SW480 (cell line): ENCODE measurements around the gene IPO9.
"Not testable (repeated sequence)": the region's sequence is repeated elsewhere in the genome, so short reads cannot be mapped to it uniquely, and the experiment has no call there.

Experiments used
- DNase-seq: peaks from one replicate; pipeline ENCODE4 v3.0.0-alpha.2; 2016; ENCODE audit warnings: low spot score

Gene IPO9

DNA sequence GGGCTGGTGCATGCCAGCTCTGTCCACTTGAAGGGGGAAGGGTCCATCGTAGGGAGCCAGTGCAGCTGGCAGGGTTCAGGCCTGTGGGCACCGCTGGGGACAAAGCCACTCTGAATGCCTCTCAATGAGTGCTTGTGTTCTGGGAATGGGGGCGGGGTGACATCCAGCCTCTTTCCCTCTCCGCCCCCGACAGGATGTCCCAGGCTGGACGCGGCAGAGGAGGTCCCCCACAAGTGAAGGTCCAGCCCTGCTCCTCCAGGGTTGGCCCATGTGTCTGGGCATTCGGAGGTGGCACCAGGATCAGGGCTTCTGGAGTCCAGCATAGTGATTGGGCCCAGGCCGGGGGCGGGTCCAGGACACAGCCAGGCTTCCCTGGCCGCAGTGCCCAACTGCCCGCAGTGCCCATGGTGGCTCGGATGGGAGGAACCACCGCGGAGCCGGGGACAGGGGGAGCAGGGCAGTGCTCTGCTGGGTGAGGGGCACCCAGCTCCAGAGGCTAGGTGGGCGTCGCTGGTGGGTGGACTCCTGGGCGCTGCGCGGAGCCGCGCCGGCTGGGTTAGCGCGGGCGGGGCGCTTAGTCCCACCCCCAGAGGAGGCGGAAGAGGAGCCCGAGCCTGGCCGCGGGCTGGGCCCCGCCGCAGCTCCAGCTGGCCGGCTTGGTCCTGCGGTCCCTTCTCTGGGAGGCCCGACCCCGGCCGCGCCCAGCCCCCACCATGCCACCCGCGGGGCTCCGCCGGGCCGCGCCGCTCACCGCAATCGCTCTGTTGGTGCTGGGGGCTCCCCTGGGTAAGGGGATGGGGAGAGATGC is 59.5 kb downstream of the IPO9 start, which contains the start of gene SHISA4:
Gene SHISA4, plus strand, starts transcription at position 617 of the 808 bp plus-strand sequence. Its CDS starts 97 bp downstream, at position 714.
- DNase-seq = peak; percentile 63

GRCh38 chr1:201889090-201889968 is 60.4 kb downstream of the IPO9 start:
- DNase-seq = no peak

DNA sequence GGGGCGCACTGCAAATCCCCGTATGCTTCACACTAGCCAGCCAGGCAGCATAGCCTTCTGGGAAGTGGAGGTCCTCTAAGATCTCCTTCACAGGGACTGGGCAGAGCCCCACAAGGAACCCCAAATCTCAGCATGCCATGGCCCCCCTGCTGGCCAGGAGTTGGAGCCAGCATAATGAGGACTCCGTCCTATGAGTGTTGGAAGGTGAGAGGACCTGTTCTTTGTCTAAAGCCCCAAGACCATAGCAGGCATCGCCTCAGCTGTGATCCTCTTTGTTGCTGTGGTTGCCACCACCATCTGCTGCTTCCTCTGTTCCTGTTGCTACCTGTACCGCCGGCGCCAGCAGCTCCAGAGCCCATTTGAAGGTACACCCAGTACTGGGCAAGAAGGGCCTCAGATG is 61.3 kb downstream of the IPO9 start:
- no peak for DNase-seq

- no peak for DNase-seq
Observed at GRCh38 chr1:201890806-201891450, 62.0 kb downstream of the IPO9 start.

DNA sequence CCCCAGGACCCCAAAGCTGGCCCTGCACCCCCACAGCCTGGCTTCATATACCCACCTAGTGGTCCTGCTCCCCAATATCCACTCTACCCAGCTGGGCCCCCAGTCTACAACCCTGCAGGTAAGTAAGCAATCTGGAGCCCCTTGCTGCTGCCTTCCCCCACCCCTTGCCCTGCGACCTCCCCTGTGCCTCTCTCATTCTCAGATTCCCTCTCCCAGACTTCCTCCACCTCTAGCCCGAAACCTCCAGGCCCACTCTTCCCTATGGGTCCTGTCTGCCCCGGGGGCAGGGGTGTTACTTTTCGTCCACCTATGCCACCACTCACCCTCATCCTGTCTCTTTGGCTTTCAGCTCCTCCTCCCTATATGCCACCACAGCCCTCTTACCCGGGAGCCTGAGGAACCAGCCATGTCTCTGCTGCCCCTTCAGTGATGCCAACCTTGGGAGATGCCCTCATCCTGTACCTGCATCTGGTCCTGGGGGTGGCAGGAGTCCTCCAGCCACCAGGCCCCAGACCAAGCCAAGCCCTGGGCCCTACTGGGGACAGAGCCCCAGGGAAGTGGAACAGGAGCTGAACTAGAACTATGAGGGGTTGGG is 62.6 kb downstream of the IPO9 start:
- no peak for DNase-seq

DNA sequence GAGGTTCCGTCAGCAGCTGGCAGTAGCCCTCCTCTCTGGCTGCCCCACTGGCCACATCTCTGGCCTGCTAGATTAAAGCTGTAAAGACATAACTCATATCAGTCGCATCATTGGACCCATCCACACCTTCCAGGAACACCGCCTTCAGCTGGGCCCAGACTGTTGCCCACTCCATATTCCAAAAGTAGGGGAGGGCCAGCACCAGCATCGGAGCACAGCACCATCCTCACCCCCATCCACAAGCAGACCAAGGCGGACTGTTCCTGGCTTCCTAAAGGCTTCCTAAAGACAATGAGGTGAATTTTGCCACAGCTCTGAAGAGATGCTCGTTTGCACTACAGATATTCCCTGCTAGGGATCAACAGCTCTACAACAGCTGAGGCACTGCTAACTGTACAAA is 63.3 kb downstream of the IPO9 start:
- DNase-seq = no peak

DNA sequence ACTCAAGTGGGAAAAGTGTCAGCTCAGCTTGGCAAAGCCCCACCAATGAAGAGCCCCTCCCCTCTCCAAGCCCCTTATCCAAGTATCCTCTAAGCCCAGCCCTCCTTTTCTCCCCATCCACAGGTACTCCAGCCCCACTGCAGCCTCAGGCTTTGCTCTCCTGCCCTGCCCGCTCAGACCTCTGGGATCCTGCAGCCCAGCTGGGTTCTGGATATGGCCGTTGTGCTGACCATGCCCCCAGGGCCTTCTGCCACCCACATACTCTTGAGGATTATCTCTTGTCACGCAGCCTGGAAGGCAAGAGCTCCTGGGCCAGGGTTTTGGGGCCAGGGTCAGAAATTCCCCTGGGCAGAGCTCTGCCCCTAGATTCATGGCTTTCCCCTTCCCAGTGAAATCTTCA is 64.5 kb downstream of the IPO9 start:
- DNase-seq = no peak

GRCh38 chr1:201894343-201895119 is 65.6 kb downstream of the IPO9 start:
- no peak for DNase-seq

GRCh38 chr1:201895120-201895665 is 66.2 kb downstream of the IPO9 start:
- DNase-seq = no peak

DNA sequence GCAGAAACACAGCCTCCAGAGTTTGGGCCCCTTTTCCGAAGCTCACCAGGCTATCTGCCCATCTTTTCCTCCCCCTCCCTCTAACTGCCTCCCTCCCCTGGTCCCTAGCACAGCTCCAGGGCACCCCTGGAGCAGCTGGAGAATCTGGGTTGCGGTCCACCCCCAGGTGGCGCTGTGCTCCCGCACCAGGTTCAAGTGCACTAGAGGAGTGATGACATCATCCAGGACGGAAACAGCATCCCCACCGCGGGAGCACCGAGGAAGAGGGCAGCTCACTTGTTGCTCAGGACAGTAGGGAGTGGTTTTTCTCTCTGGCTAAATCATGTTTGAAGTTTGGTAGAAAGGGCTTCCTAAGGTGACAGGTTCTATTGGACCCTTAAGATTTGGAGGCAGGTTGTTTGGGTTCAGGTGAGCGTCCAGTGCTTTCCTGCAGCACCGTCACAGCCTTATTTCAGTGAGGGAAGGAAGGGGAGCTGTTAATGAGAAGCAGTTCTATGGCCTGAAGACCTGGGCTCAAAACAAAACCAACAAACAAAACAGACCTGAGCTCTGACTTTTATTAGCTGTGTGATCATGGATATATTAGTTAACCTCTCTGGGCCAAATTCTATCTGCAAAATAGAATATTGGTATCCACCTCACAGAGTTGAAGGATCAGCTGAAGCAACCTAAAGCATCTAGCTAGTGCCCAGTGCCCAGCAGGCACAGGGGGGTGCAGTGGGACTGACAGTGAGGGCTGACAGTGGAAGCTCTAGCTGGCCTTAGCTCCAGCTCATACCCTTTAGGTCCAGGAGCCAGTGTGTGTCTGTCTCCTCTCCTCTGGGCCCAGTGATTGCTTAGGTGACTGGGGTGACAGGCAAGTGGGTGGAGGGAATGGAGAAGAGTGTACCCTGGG is 67.2 kb downstream of the IPO9 start:
- DNase-seq = peak; percentile 86

DNA sequence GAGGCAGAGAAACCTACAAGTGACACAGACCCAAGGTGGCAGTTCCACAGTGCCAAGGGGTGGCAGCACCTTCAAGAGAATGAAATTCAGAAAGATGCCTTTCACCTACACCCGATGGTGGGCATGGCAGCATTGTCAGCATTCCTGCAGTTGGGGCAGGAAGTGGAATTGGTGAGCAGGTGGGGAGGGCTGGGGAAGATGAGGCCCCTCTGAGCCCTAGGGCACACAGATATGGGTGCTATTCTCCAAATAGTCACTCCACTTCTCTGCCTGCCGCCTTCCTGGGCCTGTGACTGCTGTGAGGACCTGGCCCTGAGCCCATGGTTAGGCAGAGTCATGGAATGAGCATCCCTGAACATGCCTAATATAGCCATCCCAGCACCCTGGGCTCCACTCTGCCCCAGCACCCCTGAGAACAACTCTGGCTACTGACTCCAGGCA is 68.0 kb downstream of the IPO9 start:
- peak; percentile 40 for DNase-seq

GRCh38 chr1:201898240-201898894 is 69.4 kb downstream of the IPO9 start:
- DNase-seq = no peak

DNA sequence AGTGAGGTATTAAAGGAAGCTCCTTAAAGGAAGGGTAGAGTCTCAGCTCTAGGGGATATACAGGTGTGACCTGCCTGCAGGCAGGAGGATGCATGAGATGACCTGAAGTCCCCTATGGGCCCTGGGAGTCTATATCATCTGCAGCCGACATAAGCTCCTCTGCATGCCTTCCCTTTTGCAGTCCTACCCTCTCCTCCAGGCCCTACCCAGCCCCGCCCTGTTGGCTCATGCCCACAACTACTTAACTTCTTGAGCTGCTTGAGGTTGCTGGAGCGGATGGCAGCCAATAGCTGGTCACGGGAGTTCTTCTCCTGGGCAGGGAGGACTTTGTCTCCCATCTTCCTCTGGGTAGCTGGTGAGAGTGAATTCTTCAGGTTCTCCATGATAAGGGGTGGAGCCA is 70.0 kb downstream of the IPO9 start:
- DNase-seq = no peak

- DNase-seq = no peak
Observed at GRCh38 chr1:201899683-201900429, 70.9 kb downstream of the IPO9 start.

DNA sequence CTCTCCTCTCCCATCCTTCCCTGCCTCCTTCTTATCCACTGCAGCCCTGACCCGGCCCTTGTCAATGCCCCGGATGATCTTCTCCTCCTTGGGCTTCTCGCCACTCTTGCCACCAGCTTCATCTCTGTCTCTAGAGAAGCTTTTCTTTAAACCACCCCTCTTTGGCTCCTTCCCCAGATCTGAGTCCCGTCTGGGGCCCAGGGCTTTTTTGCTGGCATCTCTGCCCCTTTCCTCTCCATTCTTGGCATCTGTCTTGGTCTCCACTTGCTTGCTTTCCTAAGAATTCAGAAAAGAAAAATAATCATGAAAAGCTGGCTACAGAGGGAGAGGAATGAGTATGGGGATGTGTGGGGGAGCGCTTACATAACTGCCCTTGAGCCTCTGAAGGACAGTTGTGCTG is 71.5 kb downstream of the IPO9 start:
- no peak for DNase-seq

GRCh38 chr1:201901036-201901435 is 72.1 kb downstream of the IPO9 start:
- DNase-seq = not testable (repeated sequence)

DNA sequence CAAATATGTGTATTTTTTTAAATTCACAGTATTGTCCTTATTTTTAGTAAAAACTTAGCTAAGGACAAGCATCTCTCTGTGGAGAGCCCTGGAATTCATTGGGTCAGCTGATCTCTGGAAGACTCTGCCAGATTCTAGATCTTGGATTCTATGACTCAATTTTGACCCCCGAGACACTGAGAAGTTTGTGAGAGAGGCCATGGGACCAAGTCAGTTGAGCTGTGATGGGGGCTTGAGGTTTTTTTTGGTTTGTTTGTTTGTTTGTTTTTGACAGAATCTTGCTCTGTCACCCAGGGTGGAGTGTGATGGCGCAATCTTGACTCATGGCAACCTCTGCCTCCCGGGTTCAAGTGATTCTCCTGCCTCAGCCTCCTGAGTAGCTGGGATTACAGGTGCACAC is 73.2 kb downstream of the IPO9 start:
- no peak for DNase-seq

DNA sequence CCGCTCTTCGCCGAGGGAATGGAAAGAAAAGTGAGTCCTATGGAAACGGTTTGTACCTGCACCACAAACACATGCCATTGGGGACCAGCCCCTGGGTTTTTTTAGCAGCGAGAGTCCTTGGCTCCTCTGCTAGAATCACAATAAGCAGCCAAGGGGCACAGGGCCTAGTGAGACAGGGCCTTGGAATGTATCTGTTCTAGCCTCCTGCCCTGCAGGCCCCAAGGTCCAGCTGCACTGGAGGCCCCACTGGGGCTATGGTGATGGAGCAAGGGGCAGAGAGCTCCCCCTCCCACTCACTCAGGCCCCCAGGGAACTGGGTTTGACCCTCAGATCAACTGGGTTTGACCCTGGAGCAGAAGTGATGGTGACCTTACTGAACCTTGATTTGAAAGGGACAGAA is 74.2 kb downstream of the IPO9 start:
- no peak for DNase-seq

DNA sequence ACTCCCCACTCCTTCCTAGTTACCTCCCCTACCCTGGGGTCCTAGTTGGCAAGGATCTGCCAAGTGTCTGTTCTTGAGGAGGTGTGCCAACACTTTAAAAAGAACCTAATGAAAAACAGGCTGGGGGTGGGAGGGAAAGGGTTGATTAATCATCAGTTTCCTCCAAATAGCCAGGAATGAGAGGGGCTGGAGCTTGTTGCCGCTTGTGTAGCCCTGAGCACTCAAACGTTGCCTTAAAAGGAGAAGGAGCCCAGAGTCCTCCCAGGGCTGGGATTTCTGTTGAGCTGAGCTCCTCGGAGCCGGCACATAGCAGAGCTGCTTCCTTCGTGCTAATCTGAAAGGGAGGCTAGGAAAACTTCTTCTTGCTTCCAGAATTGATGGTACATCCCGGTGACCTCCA is 75.6 kb downstream of the IPO9 start:
- no peak for DNase-seq
